ENCODE results near the gene PLEKHA4. TPM values are rescaled to one million over a fixed set of nuclear protein-coding genes. Genes with fewer than 3 reads are reported as not detected.

Gene PLEKHA4
- total and polyA plus RNA-seq, 2 of the 13 experiments (the other 11 are each of a cell fraction or from before 2014, with no cell fraction given) = 4.8 to 6.0 TPM

- no peak for TF ChIP-seq ZNF768 (CRISPR knock-in tag; IDR thresholded peaks at IDR 0.05)
- no peak for TF ChIP-seq MNT (IDR thresholded peaks at IDR 0.05)
- no peak for TF ChIP-seq ZNF749 (CRISPR knock-in tag; IDR thresholded peaks at IDR 0.05; ENCODE audit: borderline replicate concordance)
- no peak for TF ChIP-seq SIN3A (IDR thresholded peaks at IDR 0.05; ENCODE audit: borderline replicate concordance, low read depth, low read length)
- TF ChIP-seq SOX13 (IDR thresholded peaks at IDR 0.05) = no peak
- TF ChIP-seq SOX13 (CRISPR knock-in tag; conservative IDR thresholded peaks at IDR 0.05 in 1 of 2, IDR thresholded peaks at IDR 0.05 in 1 of 2) = no peak
- no peak for TF ChIP-seq GLMP (CRISPR knock-in tag; IDR thresholded peaks at IDR 0.05; ENCODE audit: borderline replicate concordance)
- TF ChIP-seq POLR2A (IDR thresholded peaks at IDR 0.05; ENCODE audit: insufficient read depth in 1 of 2, low read depth in 2 of 2, low read length in 2 of 2) = peak in 1 of 2 experiments; percentile 26; a peak in 1 of 4 replicates
These were observed 58.3 kb downstream of the PLEKHA4 start (continued) for GRCh38 chr19:48810151-48810550.

GRCh38 chr19:48807590-48808308, 60.7 kb downstream of the PLEKHA4 start:
- Histone ChIP-seq H3K27ac (ENCODE audit: extremely low read length, insufficient read depth, low read length) (peak overlapping the region; percentile 82), H3K4me3 (replicated peaks in 1 of 3; ENCODE audit: insufficient read depth in 1 of 3, low read depth in 2 of 3, low read length in 3 of 3) (peak overlapping the region; percentile 67 to 78 (median 73)), H2AFZ (ENCODE audit: low read length) (no peak overlapping the region), H4K20me1 (ENCODE audit: insufficient read depth, low read length) (peaks cover 3% of the 10 kb centered on the region; the same call in 1 of the 2 replicates), H3K9ac (ENCODE audit: insufficient read depth, low read depth, low read length) (peak overlapping the region; percentile 85), H3K79me2 (ENCODE audit: insufficient read depth, low read length) (peaks cover 12% of the 10 kb centered on the region), H3K4me2 (ENCODE audit: low read depth, low read length) (peak overlapping the region; percentile 87), H3K27me3 (ENCODE audit: control insufficient read depth in 1 of 2, insufficient read depth in 2 of 2, low read length in 2 of 2) (no peaks in the 10 kb centered on the region), H3K9me3 (ENCODE audit: low read length) (no peaks in the 10 kb centered on the region), H3K36me3 (replicated peaks in 1 of 2; ENCODE audit: control insufficient read depth in 1 of 2, insufficient read depth in 2 of 2, low read length in 2 of 2) (no peaks in the 10 kb centered on the region), H3K4me1 (ENCODE audit: insufficient read depth, low read length) (peaks cover 50% of the 10 kb centered on the region)
- intact Hi-C loops (cut with micrococcal nuclease; ENCODE audit: unreplicated experiment) (no loop called here), in situ Hi-C loops (cut with HindIII; ENCODE audit: extremely low pct_ligation_motif_present, low pct_unique_long_range_greater_than_20kb) (no loop called here)
- DNase-seq (ENCODE audit: low spot score) (peak; percentile 50), ATAC-seq (peak; percentile 29), FAIRE-seq (no peak)
- BruUV-seq (replicated peaks) = TSS peak; percentile 63
- CTCF ChIA-PET (ENCODE audit: low intra/inter-chr PET ratio, low total read pairs) = no interaction called here
- POLR2A ChIA-PET = interaction anchor here (0.8 to 3.6 kb wide), 29 partner anchors 8 to 341 kb away, joined by 3 to 53 read pairs (median 6); partner anchors contain the start of genes CA11, DHDH, GYS1 and HSD17B14
- 27% methylated on average over 13 of the region's 13 CpGs for WGBS (ENCODE audit: low lambda C conversion rate)
- TF ChIP-seq HCFC1 (IDR thresholded peaks at IDR 0.05; ENCODE audit: low read depth, low read length) (no peak), TGIF2 (CRISPR knock-in tag; IDR thresholded peaks at IDR 0.05) (no peak), SMAD1 (CRISPR knock-in tag; IDR thresholded peaks at IDR 0.05; ENCODE audit: borderline replicate concordance, low read depth) (no peak), ZNF607 (CRISPR knock-in tag; IDR thresholded peaks at IDR 0.05; ENCODE audit: borderline replicate concordance) (peak; percentile 48; the same call in 1 of the 2 replicates), ZNF510 (CRISPR knock-in tag; IDR thresholded peaks at IDR 0.05; ENCODE audit: low read depth) (no peak; the same call in 1 of the 2 replicates), STAG1 (CRISPR knock-in tag; IDR thresholded peaks at IDR 0.05) (no peak), NFIB (CRISPR knock-in tag; IDR thresholded peaks at IDR 0.05; ENCODE audit: borderline replicate concordance) (no peak), KAT2B (IDR thresholded peaks at IDR 0.05; ENCODE audit: borderline replicate concordance, low read depth, low read length) (no peak), MYC (CRISPR knock-in tag; IDR thresholded peaks at IDR 0.05; ENCODE audit: borderline replicate concordance) (no peak), ZNF441 (CRISPR knock-in tag; IDR thresholded peaks at IDR 0.05; ENCODE audit: borderline replicate concordance) (0 out of 2 replicates have a peak, but pooled peaks have one; percentile 12), ZNF205 (CRISPR knock-in tag; IDR thresholded peaks at IDR 0.05) (no peak), MLLT10 (CRISPR knock-in tag; IDR thresholded peaks at IDR 0.05) (no peak), PBX3 (CRISPR knock-in tag; IDR thresholded peaks at IDR 0.05; ENCODE audit: borderline replicate concordance) (no peak)
